ENCODE data around the gene IGSF23.

- no peak for TF ChIP-seq POLR2A (IDR thresholded peaks at IDR 0.05)
- TF ChIP-seq, protein P1, sequence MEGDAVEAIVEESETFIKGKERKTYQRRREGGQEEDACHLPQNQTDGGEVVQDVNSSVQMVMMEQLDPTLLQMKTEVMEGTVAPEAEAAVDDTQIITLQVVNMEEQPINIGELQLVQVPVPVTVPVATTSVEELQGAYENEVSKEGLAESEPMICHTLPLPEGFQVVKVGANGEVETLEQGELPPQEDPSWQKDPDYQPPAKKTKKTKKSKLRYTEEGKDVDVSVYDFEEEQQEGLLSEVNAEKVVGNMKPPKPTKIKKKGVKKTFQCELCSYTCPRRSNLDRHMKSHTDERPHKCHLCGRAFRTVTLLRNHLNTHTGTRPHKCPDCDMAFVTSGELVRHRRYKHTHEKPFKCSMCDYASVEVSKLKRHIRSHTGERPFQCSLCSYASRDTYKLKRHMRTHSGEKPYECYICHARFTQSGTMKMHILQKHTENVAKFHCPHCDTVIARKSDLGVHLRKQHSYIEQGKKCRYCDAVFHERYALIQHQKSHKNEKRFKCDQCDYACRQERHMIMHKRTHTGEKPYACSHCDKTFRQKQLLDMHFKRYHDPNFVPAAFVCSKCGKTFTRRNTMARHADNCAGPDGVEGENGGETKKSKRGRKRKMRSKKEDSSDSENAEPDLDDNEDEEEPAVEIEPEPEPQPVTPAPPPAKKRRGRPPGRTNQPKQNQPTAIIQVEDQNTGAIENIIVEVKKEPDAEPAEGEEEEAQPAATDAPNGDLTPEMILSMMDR (IDR thresholded peaks at IDR 0.05): no peak
These were observed 7.3 kb downstream of the IGSF23 start for GRCh38 chr19:44620667-44621066.
